Globus pallidus (tissue), 1 donor: Measurements from ENCODE around the gene MYLK.

ENCODE experiments used
- DNase-seq: peaks from one replicate; pipeline ENCODE4 v3.0.0-alpha.2; 2015; ENCODE audit warnings: low spot score

The MYLK gene

GRCh38 chr3:123642182-123642956 lies 241.8 kb downstream of the MYLK start:
- peak; percentile 61 for DNase-seq

- DNase-seq, result no peak
Observed at GRCh38 chr3:123641505-123641904, 242.6 kb downstream of the MYLK start.

- no peak for DNase-seq
Observed at GRCh38 chr3:123640740-123641462, 243.2 kb downstream of the MYLK start.

- no peak for DNase-seq
Observed at GRCh38 chr3:123640311-123640710, 243.8 kb downstream of the MYLK start.

- no peak for DNase-seq
Observed at GRCh38 chr3:123638936-123639689, 245.0 kb downstream of the MYLK start.

- DNase-seq, result no peak
Observed at GRCh38 chr3:123637841-123638240, 246.3 kb downstream of the MYLK start.

GRCh38 chr3:123637131-123637530 lies 247.0 kb downstream of the MYLK start:
- DNase-seq, result no peak

GRCh38 chr3:123636431-123636841 lies 247.7 kb downstream of the MYLK start:
- DNase-seq, result no peak

- no peak for DNase-seq
Observed at GRCh38 chr3:123635717-123636116, 248.4 kb downstream of the MYLK start.

- no peak for DNase-seq
Observed at GRCh38 chr3:123635217-123635616, 248.9 kb downstream of the MYLK start.

GRCh38 chr3:123634149-123635051 lies 249.7 kb downstream of the MYLK start:
- no peak for DNase-seq

GRCh38 chr3:123633530-123633929 lies 250.6 kb downstream of the MYLK start:
- no peak for DNase-seq

GRCh38 chr3:123632161-123632655 lies 251.9 kb downstream of the MYLK start:
- no peak for DNase-seq

- no peak for DNase-seq
Observed at GRCh38 chr3:123629747-123630047, 254.4 kb downstream of the MYLK start.

- no peak for DNase-seq
Observed at GRCh38 chr3:123628996-123629746, 255.0 kb downstream of the MYLK start.

- no peak for DNase-seq
Observed at GRCh38 chr3:123627673-123628670, 256.2 kb downstream of the MYLK start.

- DNase-seq, result no peak
Observed at GRCh38 chr3:123626881-123627280, 257.3 kb downstream of the MYLK start.

GRCh38 chr3:123624302-123624701 lies 259.8 kb downstream of the MYLK start:
- no peak for DNase-seq

GRCh38 chr3:123623346-123623880 lies 260.7 kb downstream of the MYLK start:
- no peak for DNase-seq
